ENCODE results near the gene COL9A1.

Gene COL9A1

DNA sequence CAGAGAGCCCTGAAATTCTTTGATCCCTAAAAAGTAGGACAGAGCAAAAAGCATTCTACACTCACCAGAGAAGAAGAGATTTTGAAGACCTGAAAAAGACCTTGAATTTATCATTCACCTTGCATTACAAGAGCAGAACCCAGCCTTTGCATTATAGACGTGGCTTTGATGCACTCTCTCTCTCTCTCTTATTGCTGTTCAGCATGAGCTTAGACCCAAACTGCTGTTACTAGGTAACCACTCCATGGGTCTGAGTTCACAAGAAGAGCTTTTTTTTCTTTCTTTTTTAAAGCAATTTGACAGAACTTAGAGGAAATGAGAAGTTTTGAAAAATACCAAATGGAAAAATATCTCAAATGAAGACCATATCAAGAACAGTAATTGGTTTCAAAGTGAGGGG is 44.4 kb downstream of the COL9A1 start:
- no peak for TF ChIP-seq CTCF (IDR thresholded peaks at IDR 0.05; ENCODE audit: insufficient read depth, low read length, poor library complexity, severe bottlenecking)

DNA sequence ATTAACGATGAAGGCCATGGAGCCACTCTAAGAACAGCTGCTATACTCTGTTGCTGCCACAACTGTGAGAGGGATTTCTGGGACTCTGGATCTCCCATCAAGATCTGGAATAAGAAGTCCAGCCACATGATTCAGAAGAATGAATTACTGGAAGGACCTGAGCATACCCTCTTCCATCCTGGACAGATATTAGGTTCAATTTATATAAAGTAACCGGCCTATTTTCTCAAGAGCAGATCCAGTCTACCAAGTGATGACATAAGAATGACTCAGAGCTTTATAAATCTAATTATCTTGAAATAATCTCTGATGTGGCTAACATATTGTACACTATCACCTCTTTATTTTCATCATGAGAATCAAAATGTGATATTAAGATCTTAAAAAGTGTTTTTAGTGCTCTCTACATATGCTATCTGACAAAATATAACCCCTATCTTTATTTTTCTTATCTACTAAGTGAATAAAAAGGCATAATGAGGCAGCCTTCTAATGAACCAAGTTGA is 45.1 kb downstream of the COL9A1 start:
- H3K27me3 ChIP-seq (replicated peaks; ENCODE audit: control insufficient read depth, insufficient read depth, low read length) = no peaks in the 10 kb centered on the region
- no peaks in the 10 kb centered on the region for H3K36me3 ChIP-seq (ENCODE audit: control insufficient read depth, insufficient read depth, low read length)
- TF ChIP-seq CTCF (IDR thresholded peaks at IDR 0.05; ENCODE audit: insufficient read depth, low read length, poor library complexity, severe bottlenecking) = no peak
- DNase-seq (ENCODE audit: extremely low read depth, insufficient read length) = no peak
- H3K4me3 ChIP-seq (replicated peaks; ENCODE audit: low read depth, low read length) = no peak overlapping the region

More for the DNA sequence above, 44.4 kb downstream of the COL9A1 start:
- Histone ChIP-seq H3K4me3 (replicated peaks; ENCODE audit: low read depth, low read length) (no peak overlapping the region), H3K36me3 (ENCODE audit: control insufficient read depth, insufficient read depth, low read length) (no peaks in the 10 kb centered on the region), H3K27me3 (replicated peaks; ENCODE audit: control insufficient read depth, insufficient read depth, low read length) (no peaks in the 10 kb centered on the region)
- DNase-seq (ENCODE audit: extremely low read depth, insufficient read length) = no peak

DNA sequence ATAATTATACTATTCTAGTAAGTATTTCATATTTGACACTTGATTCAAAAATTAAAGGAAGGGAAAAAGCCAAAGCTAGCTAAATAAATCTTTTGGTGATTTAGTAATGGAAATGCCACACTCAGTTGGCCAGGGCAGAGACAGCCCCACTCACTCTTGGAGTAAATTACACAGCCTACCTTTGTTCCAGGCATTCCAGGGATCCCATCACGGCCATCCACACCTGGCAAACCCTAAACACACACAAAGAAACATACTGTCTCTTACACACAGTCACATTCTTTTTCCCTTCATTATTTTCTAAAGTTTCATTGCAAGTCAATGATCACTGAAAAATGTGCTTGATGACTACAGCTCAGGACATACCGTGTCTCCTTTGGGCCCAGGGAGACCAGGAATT is 48.1 kb downstream of the COL9A1 start:
- no peak for DNase-seq (ENCODE audit: extremely low read depth, insufficient read length)
- H3K4me3 ChIP-seq (replicated peaks; ENCODE audit: low read depth, low read length) = no peak overlapping the region
- H3K36me3 ChIP-seq (ENCODE audit: control insufficient read depth, insufficient read depth, low read length) = no peaks in the 10 kb centered on the region
- H3K27me3 ChIP-seq (replicated peaks; ENCODE audit: control insufficient read depth, insufficient read depth, low read length) = no peaks in the 10 kb centered on the region; the same call in 1 of the 2 replicates
- no peak for TF ChIP-seq CTCF (IDR thresholded peaks at IDR 0.05; ENCODE audit: insufficient read depth, low read length, poor library complexity, severe bottlenecking)

- Histone ChIP-seq H3K36me3 (ENCODE audit: control insufficient read depth, insufficient read depth, low read length) (no peaks in the 10 kb centered on the region), H3K4me3 (replicated peaks; ENCODE audit: low read depth, low read length) (no peak overlapping the region), H3K27me3 (replicated peaks; ENCODE audit: control insufficient read depth, insufficient read depth, low read length) (no peaks in the 10 kb centered on the region; the same call in 1 of the 2 replicates)
- no peak for DNase-seq (ENCODE audit: extremely low read depth, insufficient read length)
- no peak for TF ChIP-seq CTCF (IDR thresholded peaks at IDR 0.05; ENCODE audit: insufficient read depth, low read length, poor library complexity, severe bottlenecking)
These were observed 49.0 kb downstream of the COL9A1 start for GRCh38 chr6:70253923-70254322.

DNA sequence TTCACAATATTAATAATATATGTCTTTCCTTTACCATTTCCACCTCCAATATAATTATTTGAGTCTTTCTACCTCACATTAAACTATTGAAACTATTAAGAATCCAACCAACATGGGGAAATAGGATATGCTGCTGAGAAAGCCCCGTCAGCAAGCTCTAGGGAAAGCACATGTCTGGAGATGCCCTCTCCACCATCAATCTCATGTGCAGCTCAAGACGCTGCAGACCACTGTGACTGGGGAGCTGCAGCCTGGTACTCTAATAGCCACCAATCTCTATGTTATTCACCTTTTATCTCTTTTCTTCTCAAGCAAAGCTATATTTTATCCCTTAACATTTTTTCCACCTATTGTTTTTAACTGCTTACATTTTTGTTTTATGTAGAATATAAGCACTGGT is 50.3 kb downstream of the COL9A1 start:
- Histone ChIP-seq H3K27me3 (replicated peaks; ENCODE audit: control insufficient read depth, insufficient read depth, low read length) (no peaks in the 10 kb centered on the region; the same call in 1 of the 2 replicates), H3K36me3 (ENCODE audit: control insufficient read depth, insufficient read depth, low read length) (no peaks in the 10 kb centered on the region), H3K4me3 (replicated peaks; ENCODE audit: low read depth, low read length) (no peak overlapping the region)
- DNase-seq (ENCODE audit: extremely low read depth, insufficient read length) = no peak
- TF ChIP-seq CTCF (IDR thresholded peaks at IDR 0.05; ENCODE audit: insufficient read depth, low read length, poor library complexity, severe bottlenecking) = no peak

DNA sequence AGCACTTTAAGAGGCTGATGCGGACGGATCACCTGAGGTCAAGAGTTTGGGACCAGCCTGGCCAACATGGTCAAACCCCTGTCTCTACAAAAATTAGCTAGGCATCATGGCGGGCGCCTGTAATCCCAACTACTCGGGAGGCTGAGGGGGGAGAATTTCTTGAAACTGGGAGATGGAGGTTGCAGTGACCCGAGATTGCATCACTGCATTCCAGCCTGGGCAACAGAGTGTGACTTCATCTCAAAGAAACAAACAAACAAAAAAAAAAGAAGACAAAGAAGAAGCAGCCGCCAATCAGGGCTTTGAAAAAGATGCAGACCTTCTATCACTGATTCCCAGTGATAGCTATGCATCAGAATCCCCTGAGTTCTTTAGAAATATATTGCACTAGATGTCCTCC is 56.8 kb downstream of the COL9A1 start:
- no peaks in the 10 kb centered on the region for H3K36me3 ChIP-seq (ENCODE audit: control insufficient read depth, insufficient read depth, low read length)
- no peak overlapping the region for H3K4me3 ChIP-seq (replicated peaks; ENCODE audit: low read depth, low read length)
- TF ChIP-seq CTCF (IDR thresholded peaks at IDR 0.05; ENCODE audit: insufficient read depth, low read length, poor library complexity, severe bottlenecking) = no peak
- no peaks in the 10 kb centered on the region; the same call in 1 of the 2 replicates for H3K27me3 ChIP-seq (replicated peaks; ENCODE audit: control insufficient read depth, insufficient read depth, low read length)
- no peak for DNase-seq (ENCODE audit: extremely low read depth, insufficient read length)

Data from GM06990 (cell line).